Measurements from ENCODE around the gene ADAM11.
A peak's percentile ranks its signal among the peaks of the same experiment; 100 is the strongest.

DNA sequence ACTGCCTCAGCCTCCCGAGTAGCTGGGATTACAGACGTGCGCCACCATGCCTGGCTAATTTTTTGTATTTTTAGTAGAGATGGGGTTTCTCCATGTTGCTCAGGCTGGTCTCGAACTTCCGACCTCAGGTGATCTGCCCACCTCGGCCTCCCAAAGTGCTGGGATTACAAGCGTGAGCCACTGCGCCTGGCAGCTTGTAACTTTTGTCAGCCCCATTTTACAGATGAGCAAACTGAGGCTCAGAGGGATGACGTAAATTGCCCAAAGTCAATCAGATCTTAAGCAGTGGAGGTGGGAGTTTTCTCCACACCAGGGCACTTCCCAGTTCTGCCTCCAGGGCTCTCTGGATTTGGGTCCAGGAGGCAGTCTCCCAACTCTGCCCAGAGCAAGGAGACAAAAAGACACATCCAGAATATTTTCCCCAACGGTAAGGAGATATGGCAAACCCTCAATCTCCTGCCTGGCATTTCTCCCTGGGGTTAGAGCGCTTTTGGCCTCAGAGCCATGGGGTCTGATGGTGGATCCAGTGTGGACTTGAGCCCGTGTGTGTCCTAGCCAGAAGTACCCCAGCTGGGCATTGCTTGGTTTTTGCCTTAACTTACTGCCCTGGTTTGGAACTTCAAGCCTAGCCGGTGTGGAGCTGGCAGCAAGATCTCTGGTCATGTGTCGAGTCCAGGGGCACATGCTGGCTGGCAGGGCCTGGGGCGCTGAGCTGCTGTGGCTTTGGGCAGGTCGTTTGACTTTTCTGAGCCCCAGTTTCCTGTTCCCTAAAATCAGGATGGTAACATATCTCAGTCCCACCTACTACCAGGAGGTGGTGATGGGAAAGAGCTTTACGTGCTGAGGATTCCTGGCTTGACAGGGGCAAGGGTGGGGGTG is 3.4 kb downstream of the ADAM11 start:
- TF ChIP-seq POLR2A (IDR thresholded peaks at IDR 0.05; ENCODE audit: low read length), result no peak
- TF ChIP-seq, protein P1, sequence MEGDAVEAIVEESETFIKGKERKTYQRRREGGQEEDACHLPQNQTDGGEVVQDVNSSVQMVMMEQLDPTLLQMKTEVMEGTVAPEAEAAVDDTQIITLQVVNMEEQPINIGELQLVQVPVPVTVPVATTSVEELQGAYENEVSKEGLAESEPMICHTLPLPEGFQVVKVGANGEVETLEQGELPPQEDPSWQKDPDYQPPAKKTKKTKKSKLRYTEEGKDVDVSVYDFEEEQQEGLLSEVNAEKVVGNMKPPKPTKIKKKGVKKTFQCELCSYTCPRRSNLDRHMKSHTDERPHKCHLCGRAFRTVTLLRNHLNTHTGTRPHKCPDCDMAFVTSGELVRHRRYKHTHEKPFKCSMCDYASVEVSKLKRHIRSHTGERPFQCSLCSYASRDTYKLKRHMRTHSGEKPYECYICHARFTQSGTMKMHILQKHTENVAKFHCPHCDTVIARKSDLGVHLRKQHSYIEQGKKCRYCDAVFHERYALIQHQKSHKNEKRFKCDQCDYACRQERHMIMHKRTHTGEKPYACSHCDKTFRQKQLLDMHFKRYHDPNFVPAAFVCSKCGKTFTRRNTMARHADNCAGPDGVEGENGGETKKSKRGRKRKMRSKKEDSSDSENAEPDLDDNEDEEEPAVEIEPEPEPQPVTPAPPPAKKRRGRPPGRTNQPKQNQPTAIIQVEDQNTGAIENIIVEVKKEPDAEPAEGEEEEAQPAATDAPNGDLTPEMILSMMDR (IDR thresholded peaks at IDR 0.05), result no peak
- no peak for TF ChIP-seq POLR2AphosphoS2 (conservative IDR thresholded peaks at IDR 0.05; ENCODE audit: low read length)
- no peak for TF ChIP-seq MYC (IDR thresholded peaks at IDR 0.05; ENCODE audit: borderline replicate concordance, low read length)
- TF ChIP-seq BHLHE40 (IDR thresholded peaks at IDR 0.05; ENCODE audit: low read depth, low read length), result no peak
- no peak for TF ChIP-seq CEBPB (IDR thresholded peaks at IDR 0.05)
- TF ChIP-seq KDM5A (IDR thresholded peaks at IDR 0.05), result no peak
- TF ChIP-seq, protein P2, sequence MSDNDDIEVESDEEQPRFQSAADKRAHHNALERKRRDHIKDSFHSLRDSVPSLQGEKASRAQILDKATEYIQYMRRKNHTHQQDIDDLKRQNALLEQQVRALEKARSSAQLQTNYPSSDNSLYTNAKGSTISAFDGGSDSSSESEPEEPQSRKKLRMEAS (IDR thresholded peaks at IDR 0.05), result no peak
- no peak for TF ChIP-seq PHF8 (IDR thresholded peaks at IDR 0.05; ENCODE audit: borderline replicate concordance, low read depth)
- TF ChIP-seq NPAS2 (CRISPR knock-in tag; IDR thresholded peaks at IDR 0.05; ENCODE audit: borderline replicate concordance), result no peak
- TF ChIP-seq, protein P3, sequence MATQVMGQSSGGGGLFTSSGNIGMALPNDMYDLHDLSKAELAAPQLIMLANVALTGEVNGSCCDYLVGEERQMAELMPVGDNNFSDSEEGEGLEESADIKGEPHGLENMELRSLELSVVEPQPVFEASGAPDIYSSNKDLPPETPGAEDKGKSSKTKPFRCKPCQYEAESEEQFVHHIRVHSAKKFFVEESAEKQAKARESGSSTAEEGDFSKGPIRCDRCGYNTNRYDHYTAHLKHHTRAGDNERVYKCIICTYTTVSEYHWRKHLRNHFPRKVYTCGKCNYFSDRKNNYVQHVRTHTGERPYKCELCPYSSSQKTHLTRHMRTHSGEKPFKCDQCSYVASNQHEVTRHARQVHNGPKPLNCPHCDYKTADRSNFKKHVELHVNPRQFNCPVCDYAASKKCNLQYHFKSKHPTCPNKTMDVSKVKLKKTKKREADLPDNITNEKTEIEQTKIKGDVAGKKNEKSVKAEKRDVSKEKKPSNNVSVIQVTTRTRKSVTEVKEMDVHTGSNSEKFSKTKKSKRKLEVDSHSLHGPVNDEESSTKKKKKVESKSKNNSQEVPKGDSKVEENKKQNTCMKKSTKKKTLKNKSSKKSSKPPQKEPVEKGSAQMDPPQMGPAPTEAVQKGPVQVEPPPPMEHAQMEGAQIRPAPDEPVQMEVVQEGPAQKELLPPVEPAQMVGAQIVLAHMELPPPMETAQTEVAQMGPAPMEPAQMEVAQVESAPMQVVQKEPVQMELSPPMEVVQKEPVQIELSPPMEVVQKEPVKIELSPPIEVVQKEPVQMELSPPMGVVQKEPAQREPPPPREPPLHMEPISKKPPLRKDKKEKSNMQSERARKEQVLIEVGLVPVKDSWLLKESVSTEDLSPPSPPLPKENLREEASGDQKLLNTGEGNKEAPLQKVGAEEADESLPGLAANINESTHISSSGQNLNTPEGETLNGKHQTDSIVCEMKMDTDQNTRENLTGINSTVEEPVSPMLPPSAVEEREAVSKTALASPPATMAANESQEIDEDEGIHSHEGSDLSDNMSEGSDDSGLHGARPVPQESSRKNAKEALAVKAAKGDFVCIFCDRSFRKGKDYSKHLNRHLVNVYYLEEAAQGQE (IDR thresholded peaks at IDR 0.05), result no peak
- TF ChIP-seq HOXA7 (CRISPR knock-in tag; IDR thresholded peaks at IDR 0.05), result no peak
- 0 out of 2 replicates have a peak, but pooled peaks have one; percentile 46 for TF ChIP-seq HDAC2 (IDR thresholded peaks at IDR 0.05)

Data from A549 (cell line).